IPS-20b (cell line): ENCODE data around the gene PAAF1.
"Not testable (repeated sequence)": the region's sequence is repeated elsewhere in the genome, so short reads cannot be mapped to it uniquely, and the experiment has no call there.

Source experiments
- H3K27ac ChIP-seq: one replicate; pipeline ENCODE4 v1.5.1; 2013; ENCODE audit warnings: low read length
- H3K27me3 ChIP-seq: 2 replicates; pipeline ENCODE4 v1.6.1; 2013; ENCODE audit warnings: mild to moderate bottlenecking, low read length, inconsistent platforms; ENCODE audit not compliant: insufficient read depth
- H3K36me3 ChIP-seq: 2 replicates; pipeline ENCODE4 v1.6.1; 2013; ENCODE audit warnings: low read depth, mild to moderate bottlenecking, inconsistent platforms, low read length, moderate library complexity; ENCODE audit not compliant: insufficient read depth
- H3K4me1 ChIP-seq: 2 replicates; pipeline ENCODE4 v1.6.1; 2013; ENCODE audit warnings: mild to moderate bottlenecking, control low read depth, inconsistent platforms, low read length, moderate library complexity; ENCODE audit not compliant: insufficient read depth
- H3K4me3 ChIP-seq: 2 replicates; pipeline ENCODE4 v1.5.1; 2013; ENCODE audit warnings: mild to moderate bottlenecking, low read length, inconsistent platforms
- H3K9ac ChIP-seq: 2 replicates; pipeline ENCODE4 v1.6.1; 2013; ENCODE audit warnings: low read depth, mild to moderate bottlenecking, inconsistent platforms, low read length, moderate library complexity
- H3K9me3 ChIP-seq: 2 replicates; pipeline ENCODE4 v1.6.1; 2013; ENCODE audit warnings: mild to moderate bottlenecking, low read depth, low read length, inconsistent platforms; ENCODE audit not compliant: insufficient read depth

PAAF1 gene

GRCh38 chr11:73860202-73860601, 16.6 kb upstream of the PAAF1 start:
- Histone ChIP-seq H3K27ac (no peak overlapping the region), H3K4me1 (peaks cover 10% of the 10 kb centered on the region; the same call in 1 of the 2 replicates), H3K4me3 (no peak overlapping the region), H3K27me3 (no peaks in the 10 kb centered on the region), H3K9me3 (no peaks in the 10 kb centered on the region), H3K36me3 (peaks cover 17% of the 10 kb centered on the region), H3K9ac (no peak overlapping the region)

GRCh38 chr11:73862986-73863385, 13.8 kb upstream of the PAAF1 start:
- Histone ChIP-seq H3K27me3 (no peaks in the 10 kb centered on the region), H3K27ac (no peak overlapping the region)

GRCh38 chr11:73866095-73866579, 10.7 kb upstream of the PAAF1 start:
- Histone ChIP-seq H3K9me3 (no peaks in the 10 kb centered on the region), H3K9ac (no peak overlapping the region), H3K4me1 (peaks cover 2% of the 10 kb centered on the region; the same call in 1 of the 2 replicates), H3K4me3 (no peak overlapping the region), H3K27ac (no peak overlapping the region), H3K36me3 (peaks cover 27% of the 10 kb centered on the region), H3K27me3 (no peaks in the 10 kb centered on the region)

More at GRCh38 chr11:73862986-73863385, 13.8 kb upstream of the PAAF1 start:
- Histone ChIP-seq H3K4me3 (no peak overlapping the region), H3K36me3 (peaks cover 17% of the 10 kb centered on the region), H3K9ac (no peak overlapping the region), H3K4me1 (no peaks in the 10 kb centered on the region), H3K9me3 (no peaks in the 10 kb centered on the region)

- Histone ChIP-seq H3K9me3 (no peaks in the 10 kb centered on the region), H3K27me3 (no peaks in the 10 kb centered on the region), H3K27ac (no peak overlapping the region), H3K36me3 (peaks cover 31% of the 10 kb centered on the region), H3K9ac (no peak overlapping the region), H3K4me3 (no peak overlapping the region), H3K4me1 (peaks cover 2% of the 10 kb centered on the region; the same call in 1 of the 2 replicates)
Observed at GRCh38 chr11:73866586-73866996, 10.2 kb upstream of the PAAF1 start.

- no peaks in the 10 kb centered on the region for H3K9me3 ChIP-seq
- H3K9ac ChIP-seq, result no peak overlapping the region
- no peaks in the 10 kb centered on the region for H3K27me3 ChIP-seq
- no peak overlapping the region for H3K4me3 ChIP-seq
- H3K36me3 ChIP-seq, result peaks cover 47% of the 10 kb centered on the region
- peaks cover 2% of the 10 kb centered on the region; the same call in 1 of the 2 replicates for H3K4me1 ChIP-seq
- no peak overlapping the region for H3K27ac ChIP-seq
Observed at GRCh38 chr11:73869332-73869949, 7.4 kb upstream of the PAAF1 start.

- Histone ChIP-seq H3K9me3 (no peaks in the 10 kb centered on the region), H3K4me3 (no peak overlapping the region), H3K4me1 (peaks cover 2% of the 10 kb centered on the region; the same call in 1 of the 2 replicates), H3K27ac (no peak overlapping the region), H3K36me3 (peaks cover 54% of the 10 kb centered on the region), H3K27me3 (no peaks in the 10 kb centered on the region), H3K9ac (0 out of 2 replicates have a peak overlapping the region, but pooled peaks have one; percentile 21)
Observed at GRCh38 chr11:73870261-73870660, 6.5 kb upstream of the PAAF1 start.

GRCh38 chr11:73872749-73873357, 3.9 kb upstream of the PAAF1 start:
- peaks cover 59% of the 10 kb centered on the region for H3K36me3 ChIP-seq
- H3K4me1 ChIP-seq, result peaks cover 2% of the 10 kb centered on the region; the same call in 1 of the 2 replicates

GRCh38 chr11:73875380-73875779, 1.4 kb upstream of the PAAF1 start:
- Histone ChIP-seq H3K4me3 (peak overlapping the region; percentile 96), H3K4me1 (no peaks in the 10 kb centered on the region; the same call in 1 of the 2 replicates), H3K9me3 (no peaks in the 10 kb centered on the region), H3K27ac (peak overlapping the region; percentile 73), H3K27me3 (no peaks in the 10 kb centered on the region), H3K36me3 (peaks cover 50% of the 10 kb centered on the region), H3K9ac (peak overlapping the region; percentile 99)

More at GRCh38 chr11:73872749-73873357, 3.9 kb upstream of the PAAF1 start:
- no peak overlapping the region for H3K4me3 ChIP-seq
- H3K27me3 ChIP-seq, result no peaks in the 10 kb centered on the region
- no peak overlapping the region for H3K9ac ChIP-seq
- H3K9me3 ChIP-seq, result no peaks in the 10 kb centered on the region
- H3K27ac ChIP-seq, result no peak overlapping the region

- H3K4me1 ChIP-seq, result no peaks in the 10 kb centered on the region; the same call in 1 of the 2 replicates
- H3K36me3 ChIP-seq, result peaks cover 49% of the 10 kb centered on the region
- peak overlapping the region; percentile 96 for H3K4me3 ChIP-seq
- H3K27me3 ChIP-seq, result no peaks in the 10 kb centered on the region
- H3K9me3 ChIP-seq, result no peaks in the 10 kb centered on the region
- H3K9ac ChIP-seq, result peak overlapping the region; percentile 99
- peak overlapping the region; percentile 73 for H3K27ac ChIP-seq
Observed at GRCh38 chr11:73875840-73876239, 959 bp upstream of the PAAF1 start.

- Histone ChIP-seq H3K4me3 (no peak overlapping the region), H3K4me1 (no peaks in the 10 kb centered on the region; the same call in 1 of the 2 replicates), H3K9me3 (no peaks in the 10 kb centered on the region), H3K27ac (no peak overlapping the region), H3K36me3 (peaks cover 20% of the 10 kb centered on the region), H3K9ac (no peak overlapping the region), H3K27me3 (no peaks in the 10 kb centered on the region)
Observed at GRCh38 chr11:73878771-73879170, 2.0 kb downstream of the PAAF1 start.

- not testable (repeated sequence) for H3K27ac ChIP-seq, H3K9me3 ChIP-seq, H3K4me3 ChIP-seq, H3K27me3 ChIP-seq, H3K36me3 ChIP-seq, H3K9ac ChIP-seq, H3K4me1 ChIP-seq
Observed at GRCh38 chr11:73880449-73880848, 3.6 kb downstream of the PAAF1 start.

- Histone ChIP-seq H3K36me3 (peaks cover 9% of the 10 kb centered on the region), H3K27me3 (no peaks in the 10 kb centered on the region), H3K4me3 (no peak overlapping the region), H3K4me1 (no peaks in the 10 kb centered on the region), H3K27ac (no peak overlapping the region), H3K9me3 (no peaks in the 10 kb centered on the region), H3K9ac (no peak overlapping the region)
Observed at GRCh38 chr11:73883856-73884255, 7.1 kb downstream of the PAAF1 start.
